HEK293 (cell line): ENCODE measurements around the gene COL6A2.
"Not testable (repeated sequence)": the region's sequence is repeated elsewhere in the genome, so short reads cannot be mapped to it uniquely, and the experiment has no call there.

Experiments used
- CTCF ChIA-PET: fragments of 350-600 bp; formaldehyde crosslinking; extraction: SDS; loops from one replicate; lab custom pipeline; 2021; ENCODE audit warnings: antibody characterized with exemption; lab: Yijun Ruan, JAX
- POLR2A ChIA-PET: fragments of 300-600 bp; formaldehyde crosslinking; extraction: SDS; loops from one replicate; lab custom pipeline; 2020; ENCODE audit warnings: antibody characterized with exemption, inconsistent platforms; lab: Yijun Ruan, JAX
- H3K27ac ChIP-seq: fragments of 200-500 bp; sonication (Bioruptor generic); 2 replicates; pipeline ENCODE4 v1.5.1; 2014; ENCODE audit warnings: low read depth, low read length, control low read depth, inconsistent platforms; ENCODE audit errors: extremely low read depth
- H3K36me3 ChIP-seq, 2 experiments: fragments of 200-500 bp in 1 of 2; sonication (Bioruptor generic) in 1 of 2; 1 replicate in 1 of 2; 2 replicates in 1 of 2; pipeline ENCODE4 v1.5.1; 2014 to 2017; ENCODE audit warnings: inconsistent platforms in 2 of 2, low read length in 2 of 2; ENCODE audit not compliant: control insufficient read depth in 2 of 2, insufficient read depth in 1 of 2
- H3K4me1 ChIP-seq: fragments of 200-500 bp; sonication (Bioruptor generic); 2 replicates; pipeline ENCODE4 v1.5.1; 2014; ENCODE audit warnings: mild to moderate bottlenecking, low read length, inconsistent platforms; ENCODE audit not compliant: control insufficient read depth, insufficient read depth
- H3K4me3 ChIP-seq: 2 replicates; pipeline ENCODE4 v1.5.1; 2011; ENCODE audit warnings: low read depth, mild to moderate bottlenecking, control low read depth, low read length, moderate library complexity
- H3K9me3 ChIP-seq: fragments of 200-500 bp; sonication (Bioruptor generic); 2 replicates; pipeline ENCODE4 v1.5.1; 2014; ENCODE audit warnings: low read depth, low read length, inconsistent platforms; ENCODE audit not compliant: control insufficient read depth, insufficient read depth
- BCL11B ChIP-seq: fragments of 450-650 bp; formaldehyde crosslinking; IDR thresholded peaks from 2 replicates; pipeline ENCODE4 v1.5.1; 2016; ENCODE audit warnings: low read depth, missing biosample characterization, missing genetic modification characterization
- ELK4 ChIP-seq: IDR thresholded peaks from 2 replicates; pipeline ENCODE4 v1.6.1; 2011; ENCODE audit warnings: mild to moderate bottlenecking, low read depth, low read length, borderline replicate concordance
- GLI4 ChIP-seq: fragments of 450-650 bp; formaldehyde crosslinking; IDR thresholded peaks from 2 replicates; pipeline ENCODE4 v1.5.1; 2016; ENCODE audit warnings: missing biosample characterization, missing genetic modification characterization
- HOXD13 ChIP-seq: sonication (generic); formaldehyde crosslinking; IDR thresholded peaks from 2 replicates; pipeline ENCODE4 v1.8.0; 2022; ENCODE audit warnings: missing genetic modification reagents, borderline replicate concordance
- PRDM2 ChIP-seq: fragments of 450-650 bp; formaldehyde crosslinking; IDR thresholded peaks from 2 replicates; pipeline ENCODE4 v1.5.1; 2016; ENCODE audit warnings: missing biosample characterization, missing genetic modification characterization, borderline replicate concordance
- ZBTB11 ChIP-seq: fragments of 450-650 bp; formaldehyde crosslinking; conservative IDR thresholded peaks from 2 replicates; pipeline ENCODE4 v1.5.1; 2016; ENCODE audit warnings: low read depth, missing biosample characterization, missing genetic modification characterization
- ZIC2 ChIP-seq: fragments of 450-650 bp; formaldehyde crosslinking; IDR thresholded peaks from 2 replicates; pipeline ENCODE4 v1.5.1; 2016; ENCODE audit warnings: missing biosample characterization, missing genetic modification characterization
- ZNF19 ChIP-seq: fragments of 450-650 bp; formaldehyde crosslinking; IDR thresholded peaks from 2 replicates; pipeline ENCODE4; 2016; ENCODE audit warnings: missing biosample characterization, missing genetic modification characterization, low read depth
- ZNF514 ChIP-seq: fragments of 450-650 bp; formaldehyde crosslinking; IDR thresholded peaks from 2 replicates; pipeline ENCODE4 v1.5.1; 2016; ENCODE audit warnings: missing biosample characterization, missing genetic modification characterization
- ZNF660 ChIP-seq: fragments of 450-650 bp; IDR thresholded peaks from 2 replicates; pipeline ENCODE4 v1.5.1; 2018; ENCODE audit warnings: missing biosample characterization, mild to moderate bottlenecking, missing genetic modification characterization
- ZNF76 ChIP-seq: fragments of 450-650 bp; formaldehyde crosslinking; IDR thresholded peaks from 2 replicates; pipeline ENCODE4; 2016; ENCODE audit warnings: low read depth, missing biosample characterization, missing genetic modification characterization, borderline replicate concordance
- ZSCAN18 ChIP-seq: fragments of 450-650 bp; formaldehyde crosslinking; IDR thresholded peaks from 2 replicates; pipeline ENCODE4 v1.5.1; 2016; ENCODE audit warnings: missing biosample characterization, missing genetic modification characterization

The COL6A2 gene

GRCh38 chr21:46168659-46169386 is 70.9 kb downstream of the COL6A2 start:
- CTCF ChIA-PET = interaction anchor here (0.5 kb wide), 1 partner anchor 127 kb away, joined by 3 read pairs; no protein-coding TSS in a partner anchor

GRCh38 chr21:46170436-46171193 is 72.7 kb downstream of the COL6A2 start:
- CTCF ChIA-PET, POLR2A ChIA-PET, H3K27ac ChIP-seq, H3K4me3 ChIP-seq, H3K4me1 ChIP-seq, H3K9me3 ChIP-seq, H3K36me3 ChIP-seq: not testable (repeated sequence)

More at GRCh38 chr21:46168659-46169386, 70.9 kb downstream of the COL6A2 start:
- no peaks in the 10 kb centered on the region for H3K36me3 ChIP-seq
- POLR2A ChIA-PET = interaction anchor here (1.4 kb wide), 1 partner anchor 44 kb away, joined by 4 read pairs; no protein-coding TSS in a partner anchor
- H3K9me3 ChIP-seq = no peaks in the 10 kb centered on the region
- no peak for TF ChIP-seq ZBTB11 (tag by site-specific recombination)
- TF ChIP-seq BCL11B = no peak
- TF ChIP-seq HOXD13 = no peak
- no peak for TF ChIP-seq ZNF19 (tag by site-specific recombination)
- no peak for TF ChIP-seq ZNF660 (tag by site-specific recombination)
- TF ChIP-seq ZSCAN18 (tag by site-specific recombination) = no peak
- TF ChIP-seq GLI4 = no peak
- no peak overlapping the region for H3K4me3 ChIP-seq
- H3K27ac ChIP-seq = no peak overlapping the region
- H3K4me1 ChIP-seq = no peaks in the 10 kb centered on the region

GRCh38 chr21:46171585-46171984 is 73.7 kb downstream of the COL6A2 start:
- ChIA-PET POLR2A (no interaction called here), CTCF (no interaction called here)
- no peak overlapping the region for H3K4me3 ChIP-seq
- TF ChIP-seq PRDM2 (tag by site-specific recombination) (no peak), ELK4 (no peak), ZIC2 (tag by site-specific recombination) (no peak), ZNF76 (no peak), ZNF514 (no peak)
- no peaks in the 10 kb centered on the region for H3K9me3 ChIP-seq
- H3K4me1 ChIP-seq = no peaks in the 10 kb centered on the region
- no peaks in the 10 kb centered on the region for H3K36me3 ChIP-seq
- H3K27ac ChIP-seq = no peak overlapping the region
